IPS-11a (cell line): Measurements from ENCODE around the gene SLAMF6.
"Not testable (repeated sequence)": the region's sequence is repeated elsewhere in the genome, so short reads cannot be mapped to it uniquely, and the experiment has no call there.

Source experiments
- H3K4me3 ChIP-seq: one replicate; pipeline ENCODE4 v1.5.1; 2013; ENCODE audit warnings: low read depth, low read length, control low read depth

SLAMF6 gene

DNA sequence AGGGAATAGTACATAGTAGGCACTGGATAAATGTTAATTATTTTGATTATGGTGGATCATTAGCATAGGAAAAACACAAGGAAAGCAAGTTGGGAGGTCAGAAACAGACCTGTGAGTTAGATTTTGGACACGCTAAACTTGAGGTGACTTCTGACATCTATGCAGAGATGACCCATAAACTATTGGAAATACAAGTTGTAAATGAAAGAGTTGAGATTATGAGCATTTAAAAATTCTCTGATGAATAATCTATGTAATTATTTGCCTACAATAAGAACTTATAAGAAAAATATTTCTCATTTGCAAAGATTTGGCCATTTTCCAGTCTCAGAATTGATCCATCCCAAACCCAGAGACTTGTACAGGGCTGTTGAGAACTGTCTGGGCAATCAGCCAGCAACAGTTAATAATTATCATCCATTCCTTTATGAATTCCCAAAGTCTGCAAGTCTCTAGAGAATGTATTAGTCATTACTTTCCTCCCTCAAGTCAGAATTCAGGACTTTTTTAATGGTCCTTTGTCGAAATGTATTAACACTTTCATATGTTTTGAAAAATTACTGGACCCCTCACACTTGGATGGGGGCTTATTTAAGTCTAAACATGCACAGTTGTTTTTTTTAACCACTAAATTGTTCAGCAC lies 19.4 kb upstream of the SLAMF6 start:
- no peak overlapping the region for H3K4me3 ChIP-seq

DNA sequence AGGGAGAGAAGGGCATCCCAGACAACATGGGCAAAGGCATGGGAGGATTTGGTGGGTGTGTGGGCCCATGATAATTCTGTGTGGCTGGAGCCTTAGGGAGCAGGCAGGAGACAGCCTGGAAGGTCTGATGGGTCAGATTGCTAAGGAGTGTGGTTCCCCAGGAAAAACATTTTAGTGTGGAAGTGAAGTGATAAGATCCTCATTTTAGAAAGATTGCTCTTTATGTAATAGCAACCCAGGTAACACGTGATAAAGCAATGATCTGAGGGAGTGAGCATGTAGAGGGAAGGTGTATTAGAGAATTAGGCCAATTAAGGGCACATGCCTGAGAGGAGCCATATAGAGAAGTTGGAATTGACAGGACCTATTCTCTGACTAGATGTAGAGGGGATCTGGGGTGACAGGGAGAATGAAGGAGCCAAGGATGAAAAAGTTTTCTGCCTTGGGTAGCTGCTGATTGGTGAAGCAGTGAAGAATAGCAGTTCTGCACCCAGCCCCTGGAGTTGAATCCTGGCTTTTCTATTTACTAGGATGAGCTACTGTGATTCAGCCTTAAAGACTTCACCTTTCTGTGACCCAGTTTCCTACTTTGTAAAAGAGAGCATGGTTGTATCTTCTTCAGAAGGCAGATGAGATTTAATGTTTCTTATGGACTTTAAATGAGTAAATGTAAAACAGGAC lies 18.7 kb upstream of the SLAMF6 start:
- H3K4me3 ChIP-seq: no peak overlapping the region

GRCh38 chr1:160540859-160541233 lies 17.8 kb upstream of the SLAMF6 start:
- no peak overlapping the region for H3K4me3 ChIP-seq

DNA sequence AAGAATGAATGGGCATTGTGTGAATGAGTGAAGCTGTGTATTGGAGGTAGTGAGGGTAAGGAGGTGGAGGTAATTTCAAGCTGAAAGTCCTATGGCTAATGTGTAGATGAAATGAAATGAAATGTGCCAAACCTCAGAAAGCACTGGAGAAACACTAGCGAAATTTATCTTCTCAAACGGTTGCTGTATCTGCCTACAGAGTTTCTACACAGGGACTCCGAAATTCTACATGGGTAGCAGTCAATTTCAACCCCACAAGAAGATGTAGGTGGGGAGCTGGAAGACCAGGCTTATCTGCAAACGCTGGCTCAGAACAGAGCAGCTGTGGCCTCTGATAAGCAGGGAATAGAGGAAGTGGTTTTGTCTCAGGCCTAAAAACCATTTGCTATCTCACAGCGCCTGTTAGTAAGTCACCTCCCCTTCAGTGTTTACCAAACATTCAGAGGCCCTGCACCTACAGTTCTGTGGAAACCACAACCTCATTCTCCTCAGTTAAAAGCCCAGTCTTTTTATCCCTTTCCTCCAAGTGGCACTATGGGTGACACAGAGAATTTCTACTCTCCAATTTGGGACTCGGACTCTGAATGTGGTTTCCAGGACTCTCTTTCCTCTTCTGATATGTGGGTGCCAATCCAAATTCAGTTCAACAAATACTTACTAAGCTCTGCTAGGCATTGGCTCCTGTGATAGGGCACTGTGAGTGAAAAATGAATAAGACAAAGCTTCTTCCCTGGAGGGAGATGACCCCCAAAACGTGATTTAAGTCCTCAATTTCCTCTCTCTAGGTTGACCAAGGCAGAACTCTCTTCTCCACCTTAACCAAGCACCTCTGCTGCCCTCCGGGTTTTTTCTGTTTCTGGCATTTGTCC lies 17.2 kb upstream of the SLAMF6 start:
- no peak overlapping the region for H3K4me3 ChIP-seq

- H3K4me3 ChIP-seq: no peak overlapping the region
Observed at GRCh38 chr1:160539684-160539989, 16.6 kb upstream of the SLAMF6 start.

GRCh38 chr1:160538985-160539651 lies 16.1 kb upstream of the SLAMF6 start:
- no peak overlapping the region for H3K4me3 ChIP-seq

DNA sequence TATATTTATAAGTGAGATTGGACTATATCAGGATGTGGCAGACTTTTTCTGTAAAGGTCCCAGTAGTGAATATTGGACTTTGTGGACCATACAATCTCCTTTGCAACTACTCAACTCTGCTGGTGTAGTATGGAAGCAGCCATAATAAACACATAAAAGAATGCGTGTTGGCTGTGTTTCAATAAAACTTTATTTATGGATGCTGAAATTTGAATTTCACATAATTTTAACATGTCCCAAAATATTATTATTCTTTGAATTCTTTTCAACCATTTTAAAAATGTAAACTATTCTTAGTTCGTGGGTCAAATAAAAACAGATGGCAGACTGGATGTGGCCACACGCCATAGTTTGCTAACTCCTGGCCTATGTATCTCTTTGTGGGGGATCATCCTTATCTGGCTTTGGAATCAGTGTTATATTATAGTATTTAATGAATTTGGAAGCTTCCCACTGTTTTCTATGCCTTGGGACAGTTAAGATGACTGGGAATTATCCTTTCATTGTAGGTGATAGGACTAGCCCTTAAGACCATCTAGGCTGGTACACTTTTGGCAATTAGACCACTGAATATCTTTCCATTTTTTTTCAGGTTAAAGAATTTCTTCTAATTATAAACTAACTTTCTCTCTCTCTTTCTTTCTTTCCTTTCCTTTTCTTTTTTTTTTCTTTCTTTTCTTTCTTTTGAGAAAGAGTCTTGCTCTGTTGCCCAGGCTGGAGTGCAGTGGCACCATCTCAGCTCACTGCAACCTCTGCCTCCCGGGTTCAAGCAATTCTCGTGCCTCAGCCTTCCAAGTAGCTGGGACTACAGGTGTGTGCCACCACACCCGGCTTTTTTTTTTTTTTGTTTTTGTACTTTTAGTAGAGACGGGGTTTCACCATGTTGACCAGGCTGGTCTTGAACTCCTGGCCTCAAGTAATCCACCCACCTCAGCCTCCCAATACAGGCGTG lies 14.9 kb upstream of the SLAMF6 start:
- H3K4me3 ChIP-seq: no peak overlapping the region

DNA sequence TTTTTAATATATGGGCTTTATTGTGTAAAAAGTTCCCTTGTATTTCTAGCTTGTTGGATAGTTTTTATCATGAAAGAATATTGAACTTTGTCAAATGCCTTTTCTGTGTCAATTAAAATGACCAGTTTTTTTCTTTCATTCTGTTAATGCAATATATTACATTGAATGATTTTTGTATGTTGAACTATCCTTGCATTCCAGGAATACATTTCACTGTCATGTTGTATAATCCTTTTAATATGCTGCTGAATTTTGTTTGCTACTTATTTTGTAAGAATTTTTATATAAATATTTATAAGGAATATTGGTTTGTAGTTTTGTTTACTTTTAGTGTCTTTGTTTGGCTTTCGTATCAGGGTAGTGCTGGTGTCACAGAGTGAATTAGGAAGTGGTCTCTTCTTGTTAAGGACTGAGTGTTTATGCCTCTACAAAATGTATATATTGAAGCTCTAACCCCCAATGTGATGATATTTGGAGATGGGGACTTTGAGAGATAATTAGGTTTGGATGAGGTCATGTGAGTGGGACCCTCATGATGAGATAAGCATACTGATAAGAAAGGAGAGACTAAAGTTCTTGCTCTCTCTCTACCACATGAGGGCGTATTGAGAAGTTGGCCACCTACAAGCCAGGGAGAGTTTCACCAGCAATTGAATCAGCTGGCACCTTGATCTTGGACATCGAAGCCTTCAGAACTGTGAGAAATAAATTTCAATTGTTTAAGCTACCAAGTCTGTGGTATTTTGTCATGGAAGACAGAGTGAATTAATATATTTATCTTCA lies 12.0 kb upstream of the SLAMF6 start:
- H3K4me3 ChIP-seq: no peak overlapping the region

DNA sequence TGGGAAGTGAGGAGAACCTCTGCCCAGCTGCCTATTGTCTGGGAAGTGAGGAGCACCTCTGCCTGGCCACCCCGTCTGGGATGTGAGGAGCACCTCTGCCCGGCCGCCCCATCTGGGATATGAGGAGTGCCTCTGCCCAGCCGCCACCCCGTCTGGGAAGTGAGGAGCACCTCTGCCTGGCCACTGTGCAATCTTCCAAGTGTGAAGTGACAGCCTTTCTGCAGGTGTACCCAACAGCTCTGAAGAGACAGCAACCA lies 9.4 kb upstream of the SLAMF6 start:
- H3K4me3 ChIP-seq: not testable (repeated sequence)

GRCh38 chr1:160531809-160532556 lies 8.9 kb upstream of the SLAMF6 start:
- H3K4me3 ChIP-seq: not testable (repeated sequence)

DNA sequence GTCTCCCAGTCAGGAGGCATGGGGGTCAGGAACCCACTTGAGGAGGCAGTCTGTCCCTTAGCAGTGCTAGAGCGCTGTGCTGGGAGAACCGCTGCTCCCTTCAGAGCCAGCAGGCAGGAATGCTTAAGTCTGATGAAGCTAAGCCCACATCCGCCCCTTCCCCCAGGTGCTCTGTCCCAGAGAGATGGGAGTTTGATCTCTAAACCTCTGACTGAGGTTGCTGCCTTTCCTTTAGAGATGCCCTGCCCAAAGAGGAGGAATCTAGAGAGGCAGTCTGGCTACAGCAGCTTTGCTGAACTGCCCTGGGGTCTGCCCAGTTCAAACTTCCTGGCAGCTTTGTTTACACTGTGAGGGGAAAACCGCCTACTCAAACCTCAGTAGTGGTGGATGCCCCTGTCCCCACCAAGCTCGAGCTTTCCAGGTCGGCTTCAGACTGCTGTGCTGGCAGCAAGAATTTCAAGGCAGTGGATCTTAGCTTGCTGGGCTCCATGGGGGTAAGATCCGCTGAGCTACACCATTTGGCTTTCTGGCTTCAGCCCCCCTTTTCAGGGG lies 6.4 kb upstream of the SLAMF6 start:
- H3K4me3 ChIP-seq: not testable (repeated sequence)

- not testable (repeated sequence) for H3K4me3 ChIP-seq
Observed at GRCh38 chr1:160523789-160524188, 734 bp upstream of the SLAMF6 start.

DNA sequence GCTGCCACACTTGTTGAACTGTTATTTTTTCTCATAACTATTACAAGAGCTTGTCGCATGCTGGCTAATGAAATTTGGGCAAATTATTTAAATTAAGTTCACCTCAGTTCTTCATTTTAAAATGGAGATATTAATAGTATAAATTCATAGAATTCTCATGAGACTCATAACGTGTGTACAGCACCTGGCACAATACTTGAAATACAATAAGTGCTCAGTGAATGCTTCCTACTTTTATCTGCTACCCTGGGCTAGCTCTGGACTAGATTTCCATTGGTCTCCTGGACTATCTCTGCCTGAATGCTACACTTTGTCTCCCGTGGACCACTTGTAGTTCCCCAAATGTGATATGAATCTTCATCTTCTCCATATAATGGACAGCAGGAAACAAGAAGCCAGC lies 919 bp downstream of the SLAMF6 start:
- no peak overlapping the region for H3K4me3 ChIP-seq

DNA sequence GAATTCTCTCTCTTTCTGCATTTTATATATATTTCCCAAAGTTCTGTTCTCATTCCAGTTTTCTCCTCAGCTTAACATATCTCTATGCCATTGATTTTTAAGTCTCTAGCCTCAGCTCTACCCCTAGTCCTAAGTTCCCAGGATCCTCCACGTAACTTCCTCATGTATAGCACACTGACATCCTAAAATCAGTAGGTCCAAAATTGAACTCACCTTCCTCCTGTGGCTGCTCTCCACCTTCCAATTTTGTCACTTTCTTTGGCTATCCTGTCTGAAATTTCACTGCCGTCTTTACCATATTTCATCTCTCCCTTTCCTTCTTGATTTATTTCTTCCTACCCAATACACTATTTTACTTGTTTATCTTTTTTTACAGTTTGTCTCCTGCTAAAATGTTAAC lies 1.5 kb downstream of the SLAMF6 start:
- no peak overlapping the region for H3K4me3 ChIP-seq

GRCh38 chr1:160520999-160521398 lies 2.1 kb downstream of the SLAMF6 start:
- no peak overlapping the region for H3K4me3 ChIP-seq

GRCh38 chr1:160520582-160520981 lies 2.5 kb downstream of the SLAMF6 start:
- no peak overlapping the region for H3K4me3 ChIP-seq

- H3K4me3 ChIP-seq: no peak overlapping the region
Observed at GRCh38 chr1:160519642-160520435, 3.2 kb downstream of the SLAMF6 start.

DNA sequence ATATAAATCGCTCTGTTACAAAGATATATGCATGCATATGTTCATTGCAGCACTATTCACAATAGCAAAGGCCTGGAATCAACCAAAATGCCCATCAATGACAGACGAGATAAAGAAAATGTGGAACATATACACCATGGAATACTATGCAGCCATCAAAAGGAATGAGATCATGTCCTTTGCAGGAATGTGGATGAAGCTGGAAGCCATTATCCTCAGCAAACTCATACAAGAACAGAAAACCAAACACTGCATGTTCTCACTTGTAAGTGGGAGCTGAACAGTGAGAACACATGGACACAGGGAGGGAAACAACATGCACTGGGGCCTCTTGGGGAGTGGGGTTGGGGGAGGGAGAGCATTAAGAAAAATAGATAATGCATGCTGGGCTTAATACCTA lies 5.5 kb downstream of the SLAMF6 start:
- H3K4me3 ChIP-seq: not testable (repeated sequence)
